Cardiac muscle cell (in vitro differentiated cells and primary cell): Measurements from ENCODE around the gene LRMDA. TPM values are rescaled to one million over a fixed set of nuclear protein-coding genes. Genes with fewer than 3 reads are reported as not detected.
A peak's percentile ranks its signal among the peaks of the same experiment; 100 is the strongest.

Source experiments
- DNase-seq, 2 donors: peaks; one replicate each; pipeline versions ENCODE4 v3.0.0 to v3.0.0-alpha.2; 2010 to 2017; ENCODE audit warnings: low read depth in 1 of 2, low spot score in 1 of 2
- H3K27ac ChIP-seq: fragments of 200-600 bp; sonication (generic); 2 replicates; pipeline ENCODE4 v1.5.1; 2016
- H3K27me3 ChIP-seq: fragments of 200-600 bp; sonication (generic); 2 replicates; pipeline ENCODE4 v1.6.0; 2016; ENCODE audit warnings: control low read depth
- H3K36me3 ChIP-seq: fragments of 200-600 bp; sonication (generic); 2 replicates; pipeline ENCODE4 v1.5.1; 2016; ENCODE audit warnings: control low read depth
- H3K4me1 ChIP-seq: fragments of 200-600 bp; sonication (generic); 2 replicates; pipeline ENCODE4 v1.8.1; 2017; ENCODE audit warnings: low read depth, mild to moderate bottlenecking, mixed run types
- H3K4me3 ChIP-seq: fragments of 200-600 bp; sonication (generic); 2 replicates; pipeline ENCODE4 v1.5.1; 2016; ENCODE audit warnings: mild to moderate bottlenecking
- H3K9me3 ChIP-seq: fragments of 200-600 bp; sonication (generic); 2 replicates; pipeline ENCODE4 v1.5.1; 2017; ENCODE audit warnings: low read depth, mild to moderate bottlenecking, control low read depth
- CTCF ChIP-seq: IDR thresholded peaks from 2 replicates; pipeline ENCODE4 v1.5.1; 2012; ENCODE audit warnings: low read depth, mild to moderate bottlenecking, low read length
- polyA plus RNA-seq: library from polyadenylated mRNA; unstranded; fragments of >200 nt; fragmentation: Nextera tagmentation; extraction: Ambion mirVana; gene quantifications from 2 replicates; pipeline ENCODE4 v1.2.1, GENCODE V29; 2016
- total RNA-seq: library from RNA; depleted of rRNA; stranded (reverse); fragments of >200 nt; gene quantifications from 2 replicates; pipeline ENCODE4 v1.2.3, GENCODE V29; 2016

Gene LRMDA
- total and polyA plus RNA-seq, 2 experiments from 2014 or later: 6.2 to 11.7 TPM

- no peaks in the 10 kb centered on the region for H3K27me3 ChIP-seq
- no peaks in the 10 kb centered on the region for H3K4me1 ChIP-seq
- no peaks in the 10 kb centered on the region for H3K36me3 ChIP-seq
- H3K4me3 ChIP-seq: no peak overlapping the region
- no peaks in the 10 kb centered on the region for H3K9me3 ChIP-seq
- no peak for TF ChIP-seq CTCF
- no peak overlapping the region for H3K27ac ChIP-seq
- no peak for DNase-seq
Observed at GRCh38 chr10:76540331-76540730, 1108.9 kb downstream of the LRMDA start.

GRCh38 chr10:76540786-76541185, 1109.4 kb downstream of the LRMDA start:
- no peak for TF ChIP-seq CTCF
- Histone ChIP-seq H3K27me3 (no peaks in the 10 kb centered on the region), H3K4me1 (no peaks in the 10 kb centered on the region), H3K36me3 (no peaks in the 10 kb centered on the region), H3K9me3 (no peaks in the 10 kb centered on the region), H3K27ac (no peak overlapping the region), H3K4me3 (no peak overlapping the region)
- DNase-seq: no peak

DNA sequence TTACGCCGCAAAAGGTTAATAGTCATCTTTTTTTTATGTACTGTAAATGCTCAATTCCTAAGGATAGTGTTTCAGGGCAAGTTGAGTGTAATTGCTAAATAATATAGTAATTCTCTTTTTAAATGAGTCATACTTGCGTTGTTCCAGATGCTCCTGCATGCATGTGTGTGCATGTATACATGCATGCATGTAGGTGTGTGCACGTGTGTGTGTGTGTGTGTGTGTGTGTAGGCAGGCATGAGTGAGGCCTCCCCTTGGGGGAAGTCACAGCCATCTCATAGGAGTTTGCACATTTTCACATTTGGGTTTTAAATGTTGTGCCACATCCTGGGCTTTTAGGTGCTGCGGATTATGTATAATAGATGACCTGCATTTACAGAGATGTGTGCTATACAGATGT, 1110.4 kb downstream of the LRMDA start:
- H3K4me1 ChIP-seq: peaks cover 5% of the 10 kb centered on the region
- no peak for DNase-seq
- no peak overlapping the region for H3K27ac ChIP-seq
- no peak overlapping the region for H3K4me3 ChIP-seq
- no peaks in the 10 kb centered on the region for H3K27me3 ChIP-seq
- no peaks in the 10 kb centered on the region for H3K9me3 ChIP-seq
- no peaks in the 10 kb centered on the region for H3K36me3 ChIP-seq
- TF ChIP-seq CTCF: no peak

DNA sequence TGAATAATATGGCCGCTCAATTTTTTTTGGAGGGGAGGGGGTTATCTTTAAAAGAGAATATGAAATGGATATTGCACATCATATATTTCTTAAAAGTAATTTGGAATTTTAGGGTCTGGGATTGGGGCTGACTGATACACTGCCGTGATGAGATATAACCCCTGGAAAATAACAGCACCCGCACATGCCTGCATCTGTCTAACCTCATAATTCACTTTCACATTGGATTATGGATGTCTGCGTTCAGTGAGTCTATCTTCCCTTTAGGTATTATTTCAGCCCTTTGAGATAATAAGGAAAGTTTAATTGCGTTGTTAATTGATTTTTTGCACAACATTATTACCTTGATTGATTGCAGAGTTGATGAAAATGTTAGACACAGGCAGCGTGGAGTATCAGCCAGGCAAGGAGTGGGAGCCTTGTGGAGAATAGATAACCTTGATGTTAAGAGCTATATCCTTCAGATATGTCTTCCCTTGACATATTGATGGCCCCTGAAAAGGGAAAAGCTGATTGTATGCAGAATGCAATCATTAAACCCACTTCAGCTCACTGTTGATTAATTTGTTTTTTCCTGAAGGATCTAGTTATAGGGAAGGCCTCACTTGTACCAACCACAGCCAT, 1111.0 kb downstream of the LRMDA start:
- no peaks in the 10 kb centered on the region for H3K27me3 ChIP-seq
- H3K36me3 ChIP-seq: no peaks in the 10 kb centered on the region
- no peak overlapping the region for H3K4me3 ChIP-seq
- DNase-seq: no peak
- no peaks in the 10 kb centered on the region for H3K9me3 ChIP-seq
- H3K4me1 ChIP-seq: peaks cover 9% of the 10 kb centered on the region
- no peak overlapping the region for H3K27ac ChIP-seq
- no peak for TF ChIP-seq CTCF

- H3K27ac ChIP-seq: no peak overlapping the region
- peak in 1 of 2 donors; percentile 36 for DNase-seq
- TF ChIP-seq CTCF: no peak
Observed at GRCh38 chr10:76543655-76544054, 1112.2 kb downstream of the LRMDA start.

More at GRCh38 chr10:76543655-76544054, 1112.2 kb downstream of the LRMDA start:
- Histone ChIP-seq H3K4me1 (peaks cover 17% of the 10 kb centered on the region), H3K27me3 (no peaks in the 10 kb centered on the region), H3K9me3 (no peaks in the 10 kb centered on the region), H3K4me3 (no peak overlapping the region), H3K36me3 (no peaks in the 10 kb centered on the region)
